T-helper 2 cell treated with Interferon-gamma antibody and Interleukin-4, amounts not matched to agents 5 μg/mL and 100 μg/mL, for 36 hours (primary cell): ENCODE measurements around the gene ALDH3B1.
A peak's percentile ranks its signal among the peaks of the same experiment; 100 is the strongest.

ENCODE experiments used
- DNase-seq: peaks from one replicate; pipeline ENCODE4 v3.0.0; 2021; ENCODE audit warnings: low spot score
- H3K27ac Mint-ChIP-seq: one replicate; pipeline ENCODE4 v1.8.0; 2021; ENCODE audit warnings: mild to moderate bottlenecking, mixed read lengths
- H3K27me3 Mint-ChIP-seq: one replicate; pipeline ENCODE4 v1.8.0; 2021; ENCODE audit warnings: low read depth, mixed read lengths
- H3K36me3 Mint-ChIP-seq: one replicate; pipeline ENCODE4 v1.8.0; 2021; ENCODE audit warnings: low read depth, mixed read lengths
- H3K4me1 Mint-ChIP-seq: one replicate; pipeline ENCODE4 v1.8.0; 2021; ENCODE audit warnings: low read depth, mixed read lengths
- H3K4me3 Mint-ChIP-seq: one replicate; pipeline ENCODE4 v1.8.0; 2022; ENCODE audit warnings: mild to moderate bottlenecking, moderate library complexity, mixed read lengths
- H3K9me3 Mint-ChIP-seq: one replicate; pipeline ENCODE4 v1.8.0; 2021; ENCODE audit warnings: mixed read lengths

ALDH3B1 gene

DNA sequence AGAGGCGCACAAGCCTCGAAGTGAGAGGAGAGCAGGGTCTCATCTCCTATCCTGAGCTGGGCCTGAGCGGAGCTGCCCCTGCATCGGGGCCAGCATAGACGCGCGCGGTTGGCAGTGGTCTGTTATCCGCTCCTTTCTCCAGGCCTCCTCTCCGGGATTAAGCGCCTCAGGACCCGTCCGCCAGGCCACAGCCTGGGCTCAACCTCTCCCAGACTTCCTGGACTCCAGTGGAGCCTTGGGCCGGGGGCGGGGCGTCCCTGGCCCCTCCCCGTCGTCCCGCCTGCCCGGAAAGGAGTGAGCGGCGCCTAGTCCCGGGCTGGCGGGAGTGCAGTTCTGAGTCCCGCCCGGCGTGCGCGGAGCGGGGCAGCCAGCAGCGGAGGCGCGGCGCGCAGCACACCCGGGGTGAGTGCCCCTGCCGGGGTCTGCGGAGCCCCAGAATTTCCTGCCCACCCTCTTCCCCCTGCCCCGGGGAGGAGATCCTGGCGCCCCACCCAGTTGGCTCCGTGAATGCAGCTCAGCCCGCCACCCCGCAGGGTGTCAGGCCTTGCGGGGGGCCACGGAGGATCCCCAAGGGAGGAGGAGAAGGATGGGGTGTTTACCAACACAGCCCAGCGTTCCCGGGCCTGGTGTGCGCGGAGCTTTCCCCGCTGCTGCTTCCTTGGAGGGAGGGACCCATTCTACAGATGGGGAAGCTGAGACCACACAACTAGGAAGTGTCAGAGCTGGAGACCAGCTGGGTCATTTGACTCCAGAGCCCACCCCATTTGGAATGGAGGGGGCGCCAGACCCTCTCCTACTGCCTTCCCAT, 28.8 kb downstream of the ALDH3B1 start, which contains the start of gene TCIRG1:
Gene TCIRG1 (plus strand): TSS at position 308 of the 808 bp plus-strand sequence. CDS start 2,247 bp downstream, outside the sequence.
- Mint-ChIP-seq H3K4me3 (peak within 1 kb of the TSS; percentile 95), H3K36me3 (peaks cover 14% of the 10 kb centered on the region), H3K9me3 (no peaks in the 10 kb centered on the region), H3K27me3 (no peaks in the 10 kb centered on the region), H3K4me1 (peaks cover 14% of the 10 kb centered on the region), H3K27ac (peak within 1 kb of the TSS; percentile 94)
- peak; percentile 68 for DNase-seq

- no peak for DNase-seq
- H3K27ac Mint-ChIP-seq: peak overlapping the region; percentile 94
- H3K27me3 Mint-ChIP-seq: no peaks in the 10 kb centered on the region
- H3K4me1 Mint-ChIP-seq: peaks cover 14% of the 10 kb centered on the region
- peaks cover 15% of the 10 kb centered on the region for H3K36me3 Mint-ChIP-seq
- H3K4me3 Mint-ChIP-seq: peak overlapping the region; percentile 95
- H3K9me3 Mint-ChIP-seq: no peaks in the 10 kb centered on the region
Observed at GRCh38 chr11:68039526-68040086, 29.5 kb downstream of the ALDH3B1 start.

- Mint-ChIP-seq H3K36me3 (peaks cover 13% of the 10 kb centered on the region), H3K27ac (peak overlapping the region; percentile 94), H3K9me3 (no peaks in the 10 kb centered on the region), H3K27me3 (no peaks in the 10 kb centered on the region), H3K4me3 (peak overlapping the region; percentile 95), H3K4me1 (peaks cover 14% of the 10 kb centered on the region)
- peak; percentile 43 for DNase-seq
Observed at GRCh38 chr11:68040101-68040956, 30.2 kb downstream of the ALDH3B1 start.

DNA sequence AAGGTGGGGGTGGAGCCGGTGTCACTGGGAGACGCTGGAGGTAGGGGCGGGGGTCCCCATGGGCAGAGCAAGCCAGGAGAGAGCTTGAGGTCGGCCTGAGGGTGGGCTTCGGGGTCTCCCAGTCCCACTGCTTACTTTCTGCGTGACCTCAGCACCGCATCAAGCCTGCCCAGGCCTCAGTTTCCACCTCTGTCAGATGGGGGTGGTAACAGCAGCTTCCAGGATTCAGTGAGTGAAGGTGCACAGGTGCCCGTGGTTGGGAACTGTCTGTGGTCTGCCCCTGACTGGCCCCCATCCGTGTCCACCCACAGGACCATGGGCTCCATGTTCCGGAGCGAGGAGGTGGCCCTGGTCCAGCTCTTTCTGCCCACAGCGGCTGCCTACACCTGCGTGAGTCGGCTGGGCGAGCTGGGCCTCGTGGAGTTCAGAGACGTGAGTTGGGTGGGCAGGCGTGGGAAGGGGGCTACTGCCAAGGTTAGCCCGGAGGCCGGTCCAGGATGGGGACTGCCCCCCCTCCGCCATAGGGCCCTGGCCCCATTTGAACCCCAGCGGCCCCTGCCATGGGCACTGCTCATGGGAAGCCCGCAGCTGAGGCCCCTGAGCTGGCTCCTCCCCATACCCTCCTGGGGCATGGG, 30.9 kb downstream of the ALDH3B1 start:
- DNase-seq: no peak
- H3K27ac Mint-ChIP-seq: peak overlapping the region; percentile 94
- H3K36me3 Mint-ChIP-seq: peaks cover 16% of the 10 kb centered on the region
- no peaks in the 10 kb centered on the region for H3K27me3 Mint-ChIP-seq
- peaks cover 14% of the 10 kb centered on the region for H3K4me1 Mint-ChIP-seq
- H3K4me3 Mint-ChIP-seq: peak overlapping the region; percentile 95
- no peaks in the 10 kb centered on the region for H3K9me3 Mint-ChIP-seq

GRCh38 chr11:68041617-68042218, 31.6 kb downstream of the ALDH3B1 start:
- Mint-ChIP-seq H3K27ac (peak overlapping the region; percentile 43), H3K9me3 (no peaks in the 10 kb centered on the region), H3K4me1 (peaks cover 11% of the 10 kb centered on the region), H3K27me3 (no peaks in the 10 kb centered on the region), H3K36me3 (peaks cover 17% of the 10 kb centered on the region), H3K4me3 (peak overlapping the region; percentile 48)
- no peak for DNase-seq

DNA sequence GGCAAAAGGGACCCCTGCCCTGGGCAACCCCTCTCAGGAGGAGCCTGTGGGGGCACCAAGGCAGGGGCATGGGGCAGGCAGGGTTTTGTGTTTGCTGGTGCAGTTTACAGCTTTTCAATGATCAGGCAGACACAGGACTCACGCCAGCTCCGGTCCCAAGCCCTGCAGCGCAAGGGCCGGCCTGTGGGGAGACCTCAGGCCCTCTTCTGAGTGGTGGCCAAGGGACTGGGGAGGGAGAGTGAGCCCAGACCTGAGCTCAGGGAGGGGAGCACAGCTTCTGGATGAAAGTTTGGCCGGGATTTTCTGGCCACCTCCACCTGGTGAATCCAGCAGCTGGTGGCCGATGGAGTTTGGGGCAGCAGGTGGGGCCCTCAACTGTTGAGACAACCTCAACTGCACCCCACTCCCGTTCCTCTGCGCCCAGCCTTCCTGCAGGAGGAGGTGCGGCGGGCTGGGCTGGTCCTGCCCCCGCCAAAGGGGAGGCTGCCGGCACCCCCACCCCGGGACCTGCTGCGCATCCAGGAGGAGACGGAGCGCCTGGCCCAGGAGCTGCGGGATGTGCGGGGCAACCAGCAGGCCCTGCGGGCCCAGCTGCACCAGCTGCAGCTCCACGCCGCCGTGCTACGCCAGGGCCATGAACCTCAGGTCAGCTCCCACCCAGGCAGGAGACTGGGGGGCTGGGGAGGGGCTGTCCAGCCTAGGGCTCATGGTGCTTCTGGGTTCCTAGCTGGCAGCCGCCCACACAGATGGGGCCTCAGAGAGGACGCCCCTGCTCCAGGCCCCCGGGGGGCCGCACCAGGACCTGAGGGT, 32.3 kb downstream of the ALDH3B1 start:
- H3K36me3 Mint-ChIP-seq: peaks cover 16% of the 10 kb centered on the region
- no peak for DNase-seq
- no peaks in the 10 kb centered on the region for H3K27me3 Mint-ChIP-seq
- peaks cover 4% of the 10 kb centered on the region for H3K4me1 Mint-ChIP-seq
- H3K27ac Mint-ChIP-seq: no peak overlapping the region
- no peaks in the 10 kb centered on the region for H3K9me3 Mint-ChIP-seq
- H3K4me3 Mint-ChIP-seq: no peak overlapping the region

DNA sequence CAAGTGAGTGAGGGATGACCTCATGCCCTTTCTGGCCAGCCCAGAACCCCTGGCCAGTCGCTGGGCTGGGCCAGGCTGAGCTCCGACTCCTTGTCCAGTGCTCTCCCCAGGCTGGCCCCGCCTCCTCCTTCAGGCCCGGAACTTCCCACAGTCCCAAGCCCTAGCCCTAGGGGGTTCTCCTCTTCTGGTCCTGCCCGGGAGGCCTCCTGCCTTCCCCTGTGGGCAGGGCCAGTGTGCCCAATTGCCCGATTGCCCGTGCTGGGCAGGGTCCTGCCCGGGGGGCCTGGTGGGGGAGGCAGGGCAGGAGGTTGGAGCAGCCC, 32.9 kb downstream of the ALDH3B1 start:
- Mint-ChIP-seq H3K4me3 (no peak overlapping the region), H3K36me3 (peaks cover 18% of the 10 kb centered on the region), H3K4me1 (peaks cover 3% of the 10 kb centered on the region), H3K27ac (no peak overlapping the region), H3K9me3 (no peaks in the 10 kb centered on the region), H3K27me3 (no peaks in the 10 kb centered on the region)
- DNase-seq: no peak

DNA sequence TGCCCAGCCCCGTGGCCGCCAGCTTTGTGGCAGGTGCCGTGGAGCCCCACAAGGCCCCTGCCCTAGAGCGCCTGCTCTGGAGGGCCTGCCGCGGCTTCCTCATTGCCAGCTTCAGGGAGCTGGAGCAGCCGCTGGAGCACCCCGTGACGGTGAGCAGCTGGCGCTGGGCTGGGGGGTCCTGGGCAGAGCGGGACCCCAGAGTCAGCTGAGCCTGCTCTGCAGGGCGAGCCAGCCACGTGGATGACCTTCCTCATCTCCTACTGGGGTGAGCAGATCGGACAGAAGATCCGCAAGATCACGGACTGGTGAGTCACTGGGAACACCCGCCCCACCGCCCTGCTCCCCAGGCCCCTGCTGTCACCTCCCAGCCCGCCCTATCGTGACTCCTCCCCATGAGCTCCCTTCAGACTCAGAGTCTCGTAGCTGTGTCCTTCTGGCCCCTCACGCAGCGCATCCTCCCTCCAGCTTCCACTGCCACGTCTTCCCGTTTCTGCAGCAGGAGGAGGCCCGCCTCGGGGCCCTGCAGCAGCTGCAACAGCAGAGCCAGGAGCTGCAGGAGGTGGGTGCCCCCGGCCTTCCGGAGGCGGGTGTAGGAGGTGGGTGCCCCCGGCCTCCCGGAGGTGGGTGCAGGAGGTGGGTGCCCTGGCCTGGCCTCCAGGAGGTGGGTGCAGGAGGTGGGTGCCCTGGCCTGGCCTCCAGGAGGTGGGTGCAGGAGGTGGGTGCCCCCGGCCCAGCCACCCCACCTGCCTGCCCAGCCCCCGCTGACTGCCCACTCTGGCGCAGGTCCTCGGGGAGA, 33.4 kb downstream of the ALDH3B1 start:
- H3K27ac Mint-ChIP-seq: no peak overlapping the region
- H3K4me3 Mint-ChIP-seq: no peak overlapping the region
- H3K4me1 Mint-ChIP-seq: peaks cover 3% of the 10 kb centered on the region
- no peaks in the 10 kb centered on the region for H3K9me3 Mint-ChIP-seq
- H3K27me3 Mint-ChIP-seq: no peaks in the 10 kb centered on the region
- H3K36me3 Mint-ChIP-seq: peaks cover 21% of the 10 kb centered on the region
- no peak for DNase-seq

GRCh38 chr11:68044145-68044813, 34.2 kb downstream of the ALDH3B1 start:
- Mint-ChIP-seq H3K27me3 (no peaks in the 10 kb centered on the region), H3K4me1 (peaks cover 3% of the 10 kb centered on the region), H3K36me3 (peaks cover 21% of the 10 kb centered on the region), H3K27ac (no peak overlapping the region), H3K9me3 (no peaks in the 10 kb centered on the region), H3K4me3 (no peak overlapping the region)
- no peak for DNase-seq

DNA sequence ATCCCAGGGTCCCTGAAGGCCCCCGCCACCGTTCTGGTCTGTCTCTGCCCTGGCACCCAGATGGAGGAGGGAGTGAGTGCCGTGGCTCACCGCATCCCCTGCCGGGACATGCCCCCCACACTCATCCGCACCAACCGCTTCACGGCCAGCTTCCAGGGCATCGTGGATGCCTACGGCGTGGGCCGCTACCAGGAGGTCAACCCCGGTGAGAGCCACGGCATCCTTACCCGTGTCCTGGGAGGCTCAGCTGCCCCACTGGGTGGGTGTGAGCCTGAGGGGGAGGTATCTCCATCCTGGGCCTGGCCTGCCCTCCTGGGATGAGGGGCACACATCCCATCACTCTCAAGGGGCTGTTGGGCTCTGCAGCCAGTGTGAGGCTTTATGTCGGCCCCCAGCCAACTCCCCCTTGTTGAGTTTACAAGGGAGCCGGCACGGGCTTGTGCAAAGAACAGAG, 34.8 kb downstream of the ALDH3B1 start:
- Mint-ChIP-seq H3K27me3 (no peaks in the 10 kb centered on the region), H3K36me3 (peaks cover 21% of the 10 kb centered on the region), H3K4me1 (peaks cover 3% of the 10 kb centered on the region), H3K4me3 (no peak overlapping the region), H3K27ac (no peak overlapping the region), H3K9me3 (no peaks in the 10 kb centered on the region)
- DNase-seq: no peak

DNA sequence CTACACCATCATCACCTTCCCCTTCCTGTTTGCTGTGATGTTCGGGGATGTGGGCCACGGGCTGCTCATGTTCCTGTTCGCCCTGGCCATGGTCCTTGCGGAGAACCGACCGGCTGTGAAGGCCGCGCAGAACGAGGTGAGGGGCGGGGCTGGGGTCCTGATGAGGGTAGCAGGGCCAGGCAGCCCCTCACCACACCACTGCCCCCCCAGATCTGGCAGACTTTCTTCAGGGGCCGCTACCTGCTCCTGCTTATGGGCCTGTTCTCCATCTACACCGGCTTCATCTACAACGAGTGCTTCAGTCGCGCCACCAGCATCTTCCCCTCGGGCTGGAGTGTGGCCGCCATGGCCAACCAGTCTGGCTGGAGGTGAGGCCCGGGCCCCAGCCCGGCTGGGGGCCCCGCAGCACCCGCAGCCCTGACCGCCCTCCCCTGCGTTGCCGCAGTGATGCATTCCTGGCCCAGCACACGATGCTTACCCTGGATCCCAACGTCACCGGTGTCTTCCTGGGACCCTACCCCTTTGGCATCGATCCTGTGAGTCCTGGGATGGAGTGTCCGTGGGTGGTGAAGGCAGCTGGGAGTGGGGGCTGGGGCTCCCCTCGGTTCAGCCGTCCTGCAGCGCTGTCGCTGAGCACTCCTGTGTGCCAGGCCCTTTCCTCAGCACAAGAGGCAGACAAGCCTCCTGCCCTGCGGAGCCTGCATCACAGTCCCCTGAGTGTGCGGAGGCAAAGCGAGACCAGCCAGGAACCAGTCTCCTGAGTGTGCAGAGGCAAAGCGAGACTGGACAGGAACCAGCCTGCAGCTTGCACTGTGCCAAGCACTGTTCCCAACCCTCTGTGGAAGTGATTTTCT, 37.5 kb downstream of the ALDH3B1 start:
- no peak for DNase-seq
- H3K36me3 Mint-ChIP-seq: peaks cover 31% of the 10 kb centered on the region
- no peaks in the 10 kb centered on the region for H3K27me3 Mint-ChIP-seq
- H3K27ac Mint-ChIP-seq: no peak overlapping the region
- H3K9me3 Mint-ChIP-seq: no peaks in the 10 kb centered on the region
- no peak overlapping the region for H3K4me3 Mint-ChIP-seq
- H3K4me1 Mint-ChIP-seq: no peaks in the 10 kb centered on the region
